HepG2 (cell line): Measurements from ENCODE around the gene COBL. TPM values are rescaled to one million over a fixed set of nuclear protein-coding genes. Genes with fewer than 3 reads are reported as not detected.

Experiments
- ATAC-seq: fragments of 200-7000 bp; cut with Tn5 transposase; 3 replicates; pipeline ENCODE4 v1.9.1; 2020; ENCODE audit warnings: mild to moderate bottlenecking, moderate library complexity
- BruUV-seq: library from RNA; stranded (reverse); fragments of 400-500 nt; replicated peaks from 2 replicates; lab custom pipeline; 2021; lab: Mats Ljungman, UMichigan
- CTCF ChIA-PET: fragments of 300-600 bp; formaldehyde crosslinking; extraction: SDS; loops from one replicate; lab custom pipeline; 2021; ENCODE audit warnings: low total read pairs, inconsistent platforms, low intra/inter-chr PET ratio; lab: Yijun Ruan, JAX
- POLR2A ChIA-PET: fragments of 350-600 bp; sonication (Branson Sonifier 250); formaldehyde crosslinking; loops from one replicate; lab custom pipeline; 2020; ENCODE audit warnings: antibody characterized with exemption, inconsistent platforms; lab: Yijun Ruan, JAX
- DNase-seq: peaks from one replicate; pipeline ENCODE4 v3.0.0-alpha.2; 2015; ENCODE audit warnings: low spot score
- FAIRE-seq: peaks from 3 replicates; lab custom pipeline; 2011; peaks lifted over from hg19 to GRCh38; lab: Jason Lieb, UNC
- H2AFZ ChIP-seq: one replicate; pipeline ENCODE4 v1.6.1; 2011; ENCODE audit warnings: low read length, inconsistent platforms
- H3K27ac ChIP-seq: fragments of 300-600 bp; 3 replicates; pipeline ENCODE4 v1.8.0; 2011; ENCODE audit warnings: mixed run types, mild to moderate bottlenecking, mixed read lengths, low read length, inconsistent platforms; ENCODE audit not compliant: insufficient read depth; ENCODE audit errors: extremely low read length
- H3K27me3 ChIP-seq, 2 experiments: fragments of 200-600 bp in 1 of 2; 2 replicates in 1 of 2; 3 replicates in 1 of 2; pipeline versions ENCODE4 v1.6.0 to v1.8.0; 2011; ENCODE audit warnings: low read length in 2 of 2, mild to moderate bottlenecking in 2 of 2, moderate library complexity in 2 of 2, inconsistent platforms in 1 of 2; ENCODE audit not compliant: insufficient read depth in 2 of 2, control insufficient read depth in 1 of 2
- H3K36me3 ChIP-seq, 2 experiments: fragments of 200-600 bp in 1 of 2; replicated peaks in 1 of 2; 2 replicates in 1 of 2; 3 replicates in 1 of 2; pipeline versions ENCODE4 v1.5.1 to v1.8.0; 2011; ENCODE audit warnings: low read length in 2 of 2, inconsistent platforms in 1 of 2; ENCODE audit not compliant: insufficient read depth in 2 of 2, control insufficient read depth in 1 of 2
- H3K4me1 ChIP-seq: 2 replicates; pipeline ENCODE4 v1.5.1; 2012; ENCODE audit warnings: low read length, inconsistent platforms; ENCODE audit not compliant: insufficient read depth
- H3K4me2 ChIP-seq: 2 replicates; pipeline ENCODE4 v1.6.0; 2011; ENCODE audit warnings: low read depth, low read length, inconsistent platforms
- H3K4me3 ChIP-seq, 3 experiments: fragments of 200-600 bp in 1 of 3; sonication (generic), shearing (Covaris generic) in 1 of 3; replicated peaks in 1 of 3; 2 replicates each; pipeline ENCODE4 v1.5.1; 2011 to 2016; ENCODE audit warnings: low read length in 3 of 3, inconsistent platforms in 2 of 3, low read depth in 2 of 3, mild to moderate bottlenecking in 2 of 3, control low read depth in 1 of 3, mixed read lengths in 1 of 3; ENCODE audit not compliant: insufficient read depth in 1 of 3
- H3K79me2 ChIP-seq: one replicate; pipeline ENCODE4 v1.6.1; 2011; ENCODE audit warnings: low read length, inconsistent platforms; ENCODE audit not compliant: insufficient read depth
- H3K9ac ChIP-seq: 2 replicates; pipeline ENCODE4 v1.6.0; 2011; ENCODE audit warnings: mild to moderate bottlenecking, low read depth, low read length, inconsistent platforms; ENCODE audit not compliant: insufficient read depth
- H3K9me3 ChIP-seq: 2 replicates; pipeline ENCODE4 v1.5.1; 2012; ENCODE audit warnings: mild to moderate bottlenecking, low read length
- H4K20me1 ChIP-seq: 2 replicates; pipeline ENCODE4 v1.6.0; 2011; ENCODE audit warnings: inconsistent platforms, mild to moderate bottlenecking, low read length, moderate library complexity; ENCODE audit not compliant: insufficient read depth
- BHLHE40 ChIP-seq: IDR thresholded peaks from 2 replicates; pipeline ENCODE4 v1.6.1; 2011; ENCODE audit warnings: low read length, improper control_type of control experiment
- MEIS2 ChIP-seq: sonication (generic); formaldehyde crosslinking; IDR thresholded peaks from 2 replicates; pipeline ENCODE4 v1.9.0; 2021; ENCODE audit warnings: mild to moderate bottlenecking, missing genetic modification reagents
- NPAS2 ChIP-seq: sonication (generic); formaldehyde crosslinking; IDR thresholded peaks from 2 replicates; pipeline ENCODE4 v1.8.0; 2022; ENCODE audit warnings: mild to moderate bottlenecking, missing genetic modification reagents, borderline replicate concordance
- SRSF4 ChIP-seq: fragments of 200-400 bp; formaldehyde crosslinking; IDR thresholded peaks from one replicate; pipeline ENCODE4 v1.6.1; 2018; ENCODE audit warnings: mild to moderate bottlenecking, low read depth, low read length, moderate library complexity; ENCODE audit not compliant: poor library complexity, severe bottlenecking
- XRCC5 ChIP-seq: fragments of 200-400 bp; formaldehyde crosslinking; optimal IDR thresholded peaks from 2 replicates; pipeline ENCODE3; 2017; ENCODE audit warnings: mild to moderate bottlenecking, low read length
- ZNF207 ChIP-seq: fragments of 450-650 bp; IDR thresholded peaks from 2 replicates; pipeline ENCODE4 v1.6.1; 2016; ENCODE audit warnings: antibody characterized with exemption, borderline replicate concordance
- ZNF281 ChIP-seq: sonication (generic); formaldehyde crosslinking; IDR thresholded peaks from 2 replicates; pipeline ENCODE4 v1.4.0; 2020; ENCODE audit warnings: missing genetic modification reagents, borderline replicate concordance
- ZNF609 ChIP-seq: sonication (generic); formaldehyde crosslinking; IDR thresholded peaks from 2 replicates; pipeline ENCODE4 v1.4.0; 2020; ENCODE audit warnings: mild to moderate bottlenecking, missing genetic modification reagents, borderline replicate concordance
- WGBS: methylation state at CpG from one replicate; pipeline ENCODE4 v1.1.6; 2017; ENCODE audit warnings: low lambda C conversion rate; 5-methylcytosine and 5-hydroxymethylcytosine counted together
- in situ Hi-C: cut with HindIII; loops from 2 replicates; pipeline ENCODE4 v1.10.0; 2017; ENCODE audit warnings: low pct_unique_long_range_greater_than_20kb; ENCODE audit not compliant: extremely low pct_ligation_motif_present
- intact Hi-C: fragments of 100-400 bp; cut with micrococcal nuclease; formaldehyde crosslinking; loops from one replicate; pipeline ENCODE4 v1.10.0; 2022; ENCODE audit not compliant: unreplicated experiment
- polyA plus RNA-seq, 8 experiments: library from polyadenylated mRNA; depleted of rRNA in 3 of 8; stranded (reverse) in 7 of 8; unstranded in 1 of 8; fragments of >200 nt; fragmentation: Illumina TruSeq in 4 of 8; extraction: Trizol in 4 of 8; gene quantifications; 2 replicates each; pipeline versions ENCODE4 v1.2.1 to v1.2.3, GENCODE V29; 2011 to 2016; ENCODE audit warnings: low read depth in 4 of 8, missing spikeins in 1 of 8, mixed read lengths in 1 of 8; ENCODE audit not compliant: insufficient read depth in 1 of 8
- total RNA-seq, 5 experiments: library from RNA; depleted of rRNA; stranded (reverse); fragments of >200 nt; fragmentation: Illumina TruSeq; extraction: Trizol; gene quantifications; 2 replicates each; pipeline ENCODE4 v1.2.3, GENCODE V29; 2016; ENCODE audit warnings: low read depth in 1 of 5
- TF ChIP-seq, protein P1 (sequence below): sonication (generic); formaldehyde crosslinking; IDR thresholded peaks from 2 replicates; pipeline ENCODE4 v1.4.0; 2020; ENCODE audit warnings: missing genetic modification reagents
- TF ChIP-seq, protein P2 (sequence below): sonication (generic); formaldehyde crosslinking; IDR thresholded peaks from 2 replicates; pipeline ENCODE4 v1.8.1; 2023; ENCODE audit warnings: missing genetic modification reagents, mild to moderate bottlenecking, borderline replicate concordance

The COBL gene
- total and polyA plus RNA-seq, 2 of the 13 experiments (the other 11 are each of a cell fraction or from before 2014, with no cell fraction given): 3.8 to 4.9 TPM

DNA sequence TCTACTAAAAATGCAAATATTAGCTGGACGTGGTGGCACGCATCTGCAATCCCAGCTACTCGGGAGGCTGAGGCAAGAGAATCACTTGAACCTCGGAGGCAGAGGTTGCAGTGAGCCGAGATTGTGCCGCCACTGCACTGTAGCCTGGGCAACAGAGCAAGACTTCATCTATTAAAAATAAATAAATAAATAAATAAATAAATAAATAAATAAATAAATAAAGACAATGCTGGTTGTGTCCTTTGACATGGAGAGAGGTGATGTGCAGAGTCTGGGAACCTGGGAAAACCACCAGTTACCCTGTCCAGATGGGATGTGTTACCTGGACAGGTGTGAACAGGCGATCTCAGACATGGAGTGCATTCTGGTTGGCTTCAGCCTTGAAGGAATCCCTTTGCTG is 102.5 kb downstream of the COBL start (continued):
- TF ChIP-seq ZNF281 (CRISPR knock-in tag) (no peak), ZNF207 (no peak)
- TF ChIP-seq, protein P1, sequence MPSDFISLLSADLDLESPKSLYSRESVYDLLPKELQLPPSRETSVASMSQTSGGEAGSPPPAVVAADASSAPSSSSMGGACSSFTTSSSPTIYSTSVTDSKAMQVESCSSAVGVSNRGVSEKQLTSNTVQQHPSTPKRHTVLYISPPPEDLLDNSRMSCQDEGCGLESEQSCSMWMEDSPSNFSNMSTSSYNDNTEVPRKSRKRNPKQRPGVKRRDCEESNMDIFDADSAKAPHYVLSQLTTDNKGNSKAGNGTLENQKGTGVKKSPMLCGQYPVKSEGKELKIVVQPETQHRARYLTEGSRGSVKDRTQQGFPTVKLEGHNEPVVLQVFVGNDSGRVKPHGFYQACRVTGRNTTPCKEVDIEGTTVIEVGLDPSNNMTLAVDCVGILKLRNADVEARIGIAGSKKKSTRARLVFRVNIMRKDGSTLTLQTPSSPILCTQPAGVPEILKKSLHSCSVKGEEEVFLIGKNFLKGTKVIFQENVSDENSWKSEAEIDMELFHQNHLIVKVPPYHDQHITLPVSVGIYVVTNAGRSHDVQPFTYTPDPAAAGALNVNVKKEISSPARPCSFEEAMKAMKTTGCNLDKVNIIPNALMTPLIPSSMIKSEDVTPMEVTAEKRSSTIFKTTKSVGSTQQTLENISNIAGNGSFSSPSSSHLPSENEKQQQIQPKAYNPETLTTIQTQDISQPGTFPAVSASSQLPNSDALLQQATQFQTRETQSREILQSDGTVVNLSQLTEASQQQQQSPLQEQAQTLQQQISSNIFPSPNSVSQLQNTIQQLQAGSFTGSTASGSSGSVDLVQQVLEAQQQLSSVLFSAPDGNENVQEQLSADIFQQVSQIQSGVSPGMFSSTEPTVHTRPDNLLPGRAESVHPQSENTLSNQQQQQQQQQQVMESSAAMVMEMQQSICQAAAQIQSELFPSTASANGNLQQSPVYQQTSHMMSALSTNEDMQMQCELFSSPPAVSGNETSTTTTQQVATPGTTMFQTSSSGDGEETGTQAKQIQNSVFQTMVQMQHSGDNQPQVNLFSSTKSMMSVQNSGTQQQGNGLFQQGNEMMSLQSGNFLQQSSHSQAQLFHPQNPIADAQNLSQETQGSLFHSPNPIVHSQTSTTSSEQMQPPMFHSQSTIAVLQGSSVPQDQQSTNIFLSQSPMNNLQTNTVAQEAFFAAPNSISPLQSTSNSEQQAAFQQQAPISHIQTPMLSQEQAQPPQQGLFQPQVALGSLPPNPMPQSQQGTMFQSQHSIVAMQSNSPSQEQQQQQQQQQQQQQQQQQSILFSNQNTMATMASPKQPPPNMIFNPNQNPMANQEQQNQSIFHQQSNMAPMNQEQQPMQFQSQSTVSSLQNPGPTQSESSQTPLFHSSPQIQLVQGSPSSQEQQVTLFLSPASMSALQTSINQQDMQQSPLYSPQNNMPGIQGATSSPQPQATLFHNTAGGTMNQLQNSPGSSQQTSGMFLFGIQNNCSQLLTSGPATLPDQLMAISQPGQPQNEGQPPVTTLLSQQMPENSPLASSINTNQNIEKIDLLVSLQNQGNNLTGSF (CRISPR knock-in tag): no peak

- intact Hi-C loops (no loop called here), in situ Hi-C loops (no loop called here)
- no peaks in the 10 kb centered on the region for H3K79me2 ChIP-seq
- no peaks in the 10 kb centered on the region for H3K4me1 ChIP-seq
- no peak overlapping the region for H2AFZ ChIP-seq
- WGBS: 98% methylated on average over 8 of the region's 9 CpGs
- H3K27me3 ChIP-seq: no peaks in the 10 kb centered on the region
- no peak overlapping the region for H3K27ac ChIP-seq
- no peak overlapping the region for H3K4me2 ChIP-seq
- BruUV-seq: no TSS peak
- H3K9me3 ChIP-seq: no peaks in the 10 kb centered on the region
- H3K9ac ChIP-seq: no peak overlapping the region
- FAIRE-seq: no peak
- POLR2A ChIA-PET: no interaction called here
- H3K36me3 ChIP-seq: no peaks in the 10 kb centered on the region; a peak in 1 of 5 replicates
- no peak for DNase-seq
- ATAC-seq: no peak
- CTCF ChIA-PET: no interaction called here
- H3K4me3 ChIP-seq: no peak overlapping the region
- H4K20me1 ChIP-seq: 0 out of 2 replicates have a peak, but pooled peaks cover 5% of the 10 kb centered on the region
- TF ChIP-seq XRCC5 (no peak), SRSF4 (no peak), BHLHE40 (no peak), MEIS2 (CRISPR knock-in tag) (no peak), NPAS2 (no peak), ZNF609 (no peak)
- TF ChIP-seq, protein P2, sequence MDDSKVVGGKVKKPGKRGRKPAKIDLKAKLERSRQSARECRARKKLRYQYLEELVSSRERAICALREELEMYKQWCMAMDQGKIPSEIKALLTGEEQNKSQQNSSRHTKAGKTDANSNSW: no peak
These were observed 103.0 kb downstream of the COBL start for GRCh38 chr7:51213618-51214017.
